ENCODE data around the gene ITGAD.

The ITGAD gene

GRCh38 chr16:31360251-31360650 lies 32.9 kb upstream of the ITGAD start:
- Histone ChIP-seq H3K4me2 (ENCODE audit: low read length) (no peak overlapping the region), H3K27ac (ENCODE audit: low read depth, low read length, poor library complexity, severe bottlenecking) (no peak overlapping the region), H4K20me1 (ENCODE audit: insufficient read depth, low read length) (no peaks in the 10 kb centered on the region), H3K9me2 (ENCODE audit: low read depth, low read length) (no peaks in the 10 kb centered on the region), H3K4me1 (ENCODE audit: insufficient read depth, low read length, severe bottlenecking) (no peaks in the 10 kb centered on the region), H2AFZ (ENCODE audit: low read length) (no peak overlapping the region), H3F3A (ENCODE audit: insufficient read depth, low read length) (no peaks in the 10 kb centered on the region), H3K9me3 (ENCODE audit: low read length) (no peaks in the 10 kb centered on the region), H3K4me3 (ENCODE audit: low read depth, low read length, poor library complexity, severe bottlenecking) (no peak overlapping the region), H3K79me2 (ENCODE audit: insufficient read depth, low read length) (no peaks in the 10 kb centered on the region), H3K27me3 (ENCODE audit: insufficient read depth, low read length) (no peaks in the 10 kb centered on the region), H3K9ac (ENCODE audit: low read length) (no peak overlapping the region), H3K36me3 (ENCODE audit: insufficient read depth, low read length) (no peaks in the 10 kb centered on the region)
- TF ChIP-seq EZH2 (IDR thresholded peaks at IDR 0.05; ENCODE audit: borderline replicate concordance, low read length): no peak
- TF ChIP-seq CTCF (IDR thresholded peaks at IDR 0.05; ENCODE audit: low read length): no peak

- H3K27ac ChIP-seq (ENCODE audit: low read depth, low read length, poor library complexity, severe bottlenecking): no peak overlapping the region
- TF ChIP-seq CTCF (IDR thresholded peaks at IDR 0.05; ENCODE audit: low read length) (no peak), EZH2 (IDR thresholded peaks at IDR 0.05; ENCODE audit: borderline replicate concordance, low read length) (no peak)
- H3F3A ChIP-seq (ENCODE audit: insufficient read depth, low read length): no peaks in the 10 kb centered on the region
- H3K27me3 ChIP-seq (ENCODE audit: insufficient read depth, low read length): no peaks in the 10 kb centered on the region
- H3K4me2 ChIP-seq (ENCODE audit: low read length): no peak overlapping the region
- H3K79me2 ChIP-seq (ENCODE audit: insufficient read depth, low read length): no peaks in the 10 kb centered on the region
- no peak overlapping the region for H2AFZ ChIP-seq (ENCODE audit: low read length)
- no peaks in the 10 kb centered on the region for H3K9me2 ChIP-seq (ENCODE audit: low read depth, low read length)
- H3K9me3 ChIP-seq (ENCODE audit: low read length): no peaks in the 10 kb centered on the region
- H3K9ac ChIP-seq (ENCODE audit: low read length): no peak overlapping the region
- no peaks in the 10 kb centered on the region for H3K36me3 ChIP-seq (ENCODE audit: insufficient read depth, low read length)
- no peak overlapping the region for H3K4me3 ChIP-seq (ENCODE audit: low read depth, low read length, poor library complexity, severe bottlenecking)
- H3K4me1 ChIP-seq (ENCODE audit: insufficient read depth, low read length, severe bottlenecking): no peaks in the 10 kb centered on the region
- H4K20me1 ChIP-seq (ENCODE audit: insufficient read depth, low read length): no peaks in the 10 kb centered on the region
Observed at GRCh38 chr16:31361201-31362110, 31.7 kb upstream of the ITGAD start.

DNA sequence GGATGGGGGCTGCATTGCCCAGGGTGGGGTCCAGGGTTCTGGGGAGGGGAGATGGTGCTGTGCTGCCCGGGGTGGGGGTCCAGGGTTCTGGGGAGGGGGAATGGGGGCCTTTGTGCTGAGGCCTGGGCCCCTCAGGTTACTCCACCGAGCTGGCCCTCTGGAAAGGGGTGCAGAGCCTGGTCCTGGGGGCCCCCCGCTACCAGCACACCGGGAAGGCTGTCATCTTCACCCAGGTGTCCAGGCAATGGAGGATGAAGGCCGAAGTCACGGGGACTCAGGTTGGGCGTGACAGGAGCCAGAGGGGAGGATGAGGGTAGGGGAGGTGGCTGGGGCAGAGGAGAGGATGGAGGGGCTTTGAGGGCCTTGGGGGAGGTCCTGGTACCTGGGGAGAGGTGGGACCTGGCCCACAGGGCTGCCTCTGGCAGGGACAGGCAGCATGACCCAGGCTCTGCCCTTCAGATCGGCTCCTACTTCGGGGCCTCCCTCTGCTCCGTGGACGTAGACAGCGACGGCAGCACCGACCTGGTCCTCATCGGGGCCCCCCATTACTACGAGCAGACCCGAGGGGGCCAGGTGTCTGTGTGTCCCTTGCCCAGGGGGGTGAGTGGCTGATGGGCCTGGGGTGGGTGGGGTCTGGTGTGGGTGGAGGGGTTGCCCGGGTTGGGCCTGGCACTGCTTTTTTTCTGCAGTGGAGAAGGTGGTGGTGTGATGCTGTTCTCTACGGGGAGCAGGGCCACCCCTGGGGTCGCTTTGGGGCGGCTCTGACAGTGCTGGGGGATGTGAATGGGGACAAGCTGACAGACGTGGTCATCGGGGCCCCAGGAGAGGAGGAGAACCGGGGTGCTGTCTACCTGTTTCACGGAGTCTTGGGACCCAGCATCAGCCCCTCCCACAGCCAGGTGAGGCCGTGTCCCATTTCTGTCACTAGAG lies 30.4 kb upstream of the ITGAD start:
- H3K36me3 ChIP-seq (ENCODE audit: insufficient read depth, low read length): no peaks in the 10 kb centered on the region
- no peaks in the 10 kb centered on the region for H3K9me2 ChIP-seq (ENCODE audit: low read depth, low read length)
- no peak overlapping the region for H3K4me2 ChIP-seq (ENCODE audit: low read length)
- H2AFZ ChIP-seq (ENCODE audit: low read length): no peak overlapping the region
- no peak overlapping the region for H3K9ac ChIP-seq (ENCODE audit: low read length)
- H3K4me3 ChIP-seq (ENCODE audit: low read depth, low read length, poor library complexity, severe bottlenecking): no peak overlapping the region
- no peaks in the 10 kb centered on the region for H4K20me1 ChIP-seq (ENCODE audit: insufficient read depth, low read length)
- no peaks in the 10 kb centered on the region for H3F3A ChIP-seq (ENCODE audit: insufficient read depth, low read length)
- no peaks in the 10 kb centered on the region for H3K79me2 ChIP-seq (ENCODE audit: insufficient read depth, low read length)
- no peak overlapping the region for H3K27ac ChIP-seq (ENCODE audit: low read depth, low read length, poor library complexity, severe bottlenecking)
- no peaks in the 10 kb centered on the region for H3K4me1 ChIP-seq (ENCODE audit: insufficient read depth, low read length, severe bottlenecking)
- TF ChIP-seq CTCF (IDR thresholded peaks at IDR 0.05; ENCODE audit: low read length) (no peak), EZH2 (IDR thresholded peaks at IDR 0.05; ENCODE audit: borderline replicate concordance, low read length) (no peak)
- H3K27me3 ChIP-seq (ENCODE audit: insufficient read depth, low read length): no peaks in the 10 kb centered on the region
- H3K9me3 ChIP-seq (ENCODE audit: low read length): no peaks in the 10 kb centered on the region

Measured in OCI-LY1 (cell line).